AG09319 (cell line): ENCODE data around the gene INS.

Experiments
- DNase-seq: peaks from one replicate; pipeline ENCODE4 v3.0.0-alpha.2; 2010; ENCODE audit warnings: low read depth; ENCODE audit errors: extremely low read depth
- CTCF ChIP-seq: IDR thresholded peaks from 2 replicates; pipeline ENCODE4 v1.5.1; 2011; ENCODE audit warnings: low read depth, mild to moderate bottlenecking, inconsistent platforms, low read length, moderate library complexity

The INS gene

GRCh38 chr11:2185324-2186085 is 24.5 kb upstream of the INS start:
- no peak for DNase-seq
- no peak for TF ChIP-seq CTCF

GRCh38 chr11:2182692-2183474 is 21.9 kb upstream of the INS start:
- DNase-seq: no peak
- TF ChIP-seq CTCF: no peak

- TF ChIP-seq CTCF: no peak
- no peak for DNase-seq
These were observed 21.1 kb upstream of the INS start for GRCh38 chr11:2182075-2182474.

- TF ChIP-seq CTCF: no peak
- DNase-seq: no peak
These were observed 19.9 kb upstream of the INS start for GRCh38 chr11:2180789-2181370.

- no peak for DNase-seq
- no peak for TF ChIP-seq CTCF
These were observed 19.3 kb upstream of the INS start for GRCh38 chr11:2180347-2180746.

- no peak for TF ChIP-seq CTCF
- no peak for DNase-seq
These were observed 18.5 kb upstream of the INS start for GRCh38 chr11:2179516-2179915.
